ENCODE measurements around the gene NRG3.

NRG3 gene

DNA sequence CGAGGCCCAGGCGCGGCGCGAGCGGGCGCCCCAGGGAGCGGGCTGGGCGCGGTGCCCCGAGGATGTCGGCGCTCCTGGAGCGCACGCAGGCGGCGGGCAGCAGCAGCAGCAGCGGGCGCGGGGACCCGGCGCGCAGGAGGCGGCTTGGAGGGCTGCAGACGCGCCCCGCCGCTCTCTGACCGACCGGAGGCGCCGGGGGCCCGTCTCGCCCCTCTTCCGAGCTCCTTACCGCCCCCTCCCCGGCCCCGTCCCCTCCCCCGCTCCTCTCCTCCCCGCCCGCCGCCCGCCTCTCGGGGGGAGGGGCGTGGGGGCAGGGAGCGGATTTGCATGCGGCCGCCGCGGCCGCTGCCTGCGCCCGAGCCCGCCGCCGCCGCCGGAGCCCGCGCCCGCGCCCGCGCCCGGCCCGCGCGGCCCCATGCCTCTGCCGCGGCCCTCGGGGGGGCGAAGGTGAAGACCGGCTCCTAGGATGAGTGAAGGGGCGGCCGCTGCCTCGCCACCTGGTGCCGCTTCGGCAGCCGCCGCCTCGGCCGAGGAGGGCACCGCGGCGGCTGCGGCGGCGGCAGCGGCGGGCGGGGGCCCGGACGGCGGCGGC, at the start of gene NRG3:
Gene NRG3 (plus strand): TSS at position 320 of the 592 bp plus-strand sequence.
- no peak within 1 kb of the TSS for H3K27ac ChIP-seq
- TF ChIP-seq, protein P1, sequence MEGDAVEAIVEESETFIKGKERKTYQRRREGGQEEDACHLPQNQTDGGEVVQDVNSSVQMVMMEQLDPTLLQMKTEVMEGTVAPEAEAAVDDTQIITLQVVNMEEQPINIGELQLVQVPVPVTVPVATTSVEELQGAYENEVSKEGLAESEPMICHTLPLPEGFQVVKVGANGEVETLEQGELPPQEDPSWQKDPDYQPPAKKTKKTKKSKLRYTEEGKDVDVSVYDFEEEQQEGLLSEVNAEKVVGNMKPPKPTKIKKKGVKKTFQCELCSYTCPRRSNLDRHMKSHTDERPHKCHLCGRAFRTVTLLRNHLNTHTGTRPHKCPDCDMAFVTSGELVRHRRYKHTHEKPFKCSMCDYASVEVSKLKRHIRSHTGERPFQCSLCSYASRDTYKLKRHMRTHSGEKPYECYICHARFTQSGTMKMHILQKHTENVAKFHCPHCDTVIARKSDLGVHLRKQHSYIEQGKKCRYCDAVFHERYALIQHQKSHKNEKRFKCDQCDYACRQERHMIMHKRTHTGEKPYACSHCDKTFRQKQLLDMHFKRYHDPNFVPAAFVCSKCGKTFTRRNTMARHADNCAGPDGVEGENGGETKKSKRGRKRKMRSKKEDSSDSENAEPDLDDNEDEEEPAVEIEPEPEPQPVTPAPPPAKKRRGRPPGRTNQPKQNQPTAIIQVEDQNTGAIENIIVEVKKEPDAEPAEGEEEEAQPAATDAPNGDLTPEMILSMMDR (conservative IDR thresholded peaks at IDR 0.05) = no peak

DNA sequence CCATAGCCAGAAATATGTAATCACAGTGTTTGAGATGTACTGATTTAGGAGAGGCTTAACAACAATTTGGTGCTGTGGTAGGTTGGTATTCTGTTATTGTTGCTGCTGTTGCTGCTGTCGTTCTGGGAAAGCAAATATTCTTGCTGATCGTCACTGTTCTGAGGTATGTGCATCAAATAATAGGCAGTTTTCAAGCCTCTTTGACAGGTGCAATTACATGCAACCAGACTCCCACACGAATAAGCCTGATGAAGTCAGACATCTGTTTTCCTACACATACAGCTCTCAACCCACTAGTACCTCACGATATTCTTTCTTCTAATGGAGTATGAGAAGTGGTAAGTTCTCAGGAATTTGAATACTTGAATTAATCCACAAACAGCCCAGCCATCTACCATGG, 46.7 kb upstream of the NRG3 start:
- no peak overlapping the region for H3K27ac ChIP-seq
- TF ChIP-seq, protein P1 (conservative IDR thresholded peaks at IDR 0.05) = no peak

DNA sequence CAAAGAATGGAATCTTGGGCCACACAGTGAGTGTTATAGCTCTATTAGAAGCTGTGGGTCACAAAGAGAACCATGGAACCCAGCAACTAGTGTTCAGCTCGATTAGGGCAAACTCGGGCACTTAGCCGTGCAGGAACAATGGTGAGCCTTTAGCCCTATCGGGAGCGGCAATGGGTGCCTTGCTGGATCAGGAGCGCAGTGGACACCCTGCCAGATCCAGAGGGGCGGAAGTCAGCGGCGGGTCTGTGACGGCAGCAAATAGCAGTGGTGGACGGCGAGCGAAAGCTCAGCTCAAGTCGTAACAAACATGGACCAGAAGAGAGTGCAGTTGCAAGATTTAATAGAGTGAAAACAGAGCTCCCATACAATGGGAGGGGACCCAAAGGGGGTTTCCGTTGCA, 43.9 kb upstream of the NRG3 start:
- no peak overlapping the region for H3K27ac ChIP-seq
- TF ChIP-seq, protein P1 (conservative IDR thresholded peaks at IDR 0.05) = no peak

DNA sequence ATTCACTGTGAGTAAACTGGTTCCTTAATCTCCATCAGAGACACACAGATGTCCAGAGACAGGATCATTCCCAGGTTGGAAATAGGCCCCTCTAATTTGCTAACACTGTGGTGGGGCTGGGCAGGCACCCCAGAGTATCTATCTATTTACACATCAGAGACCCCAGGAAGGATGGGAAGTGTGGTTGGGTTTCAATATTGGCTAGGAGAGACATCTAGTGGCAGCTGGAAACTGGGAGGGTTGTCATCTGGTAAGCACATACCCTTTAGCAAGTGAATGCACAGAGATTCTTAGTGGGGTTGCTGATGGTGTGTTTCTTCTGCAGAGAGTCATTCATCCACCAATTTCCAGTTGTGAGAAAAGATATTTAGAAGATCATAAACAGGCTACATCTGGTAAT, 36.0 kb upstream of the NRG3 start:
- H3K27ac ChIP-seq = no peak overlapping the region

DNA sequence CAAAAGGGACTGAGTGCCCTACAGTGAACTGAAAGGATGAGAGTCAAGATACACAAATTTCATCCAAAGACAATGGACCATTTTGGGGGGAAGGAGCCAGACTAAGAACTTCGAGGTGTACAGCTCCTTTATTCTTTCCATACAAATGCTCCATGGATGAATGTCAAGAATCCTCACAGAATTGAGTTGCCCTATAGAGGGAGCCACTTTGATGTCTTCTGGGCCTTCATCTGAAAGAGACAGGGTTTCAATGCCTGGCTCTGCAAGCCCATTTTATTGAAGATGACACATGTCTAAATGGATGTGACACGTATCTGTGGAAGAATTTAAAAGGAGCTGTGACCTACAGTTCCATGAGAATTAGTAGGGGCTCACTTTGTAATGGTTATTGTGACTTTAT, 32.0 kb upstream of the NRG3 start:
- no peak overlapping the region for H3K27ac ChIP-seq
- TF ChIP-seq, protein P1 (conservative IDR thresholded peaks at IDR 0.05) = no peak

More for the DNA sequence above, 36.0 kb upstream of the NRG3 start:
- TF ChIP-seq, protein P1 (conservative IDR thresholded peaks at IDR 0.05) = peak; percentile 59

DNA sequence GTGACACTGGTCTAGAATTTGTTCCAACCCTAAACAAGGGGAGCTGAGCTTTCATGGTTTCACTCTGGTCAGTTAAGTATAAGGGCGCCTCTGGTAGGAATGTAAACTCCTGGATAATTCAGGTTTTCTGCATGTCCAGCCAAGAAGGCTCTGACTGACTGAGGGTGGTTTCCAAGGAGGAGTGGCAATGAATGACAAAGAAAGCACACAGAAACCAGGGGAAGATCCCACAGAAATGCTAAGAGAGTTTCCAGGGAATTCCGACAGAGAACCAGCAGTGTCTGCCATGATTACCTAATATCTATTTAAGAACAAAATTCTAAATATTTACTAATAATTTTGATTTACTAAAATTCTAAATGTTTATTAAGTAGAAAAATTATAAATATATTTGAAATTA, 27.3 kb upstream of the NRG3 start:
- H3K27ac ChIP-seq = no peak overlapping the region
- TF ChIP-seq, protein P1 (conservative IDR thresholded peaks at IDR 0.05) = no peak

DNA sequence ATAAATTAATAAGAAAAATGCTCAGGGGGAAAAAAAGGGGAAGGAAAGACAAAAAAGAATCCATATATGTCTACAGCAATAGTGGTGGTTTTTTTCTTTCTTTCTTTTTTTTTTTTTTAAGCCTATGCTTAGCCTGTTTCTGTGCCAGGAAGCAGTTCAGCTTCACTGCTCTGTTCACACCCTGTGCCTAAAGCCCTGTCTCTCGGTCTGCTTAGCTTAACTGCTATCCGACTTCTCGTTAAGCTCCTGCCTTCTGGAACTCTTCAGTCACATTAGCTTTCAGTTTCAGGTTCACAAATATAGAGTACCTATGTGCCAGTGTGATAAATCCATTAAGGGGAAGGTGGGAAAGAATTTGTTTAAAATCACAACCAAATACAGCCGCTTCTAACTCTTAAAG, 26.5 kb upstream of the NRG3 start:
- TF ChIP-seq, protein P1 (conservative IDR thresholded peaks at IDR 0.05) = no peak
- H3K27ac ChIP-seq = no peak overlapping the region

Data from VCaP (cell line).